Ramos (cell line): ENCODE results near the gene TPM2.

Experiments used
- in situ Hi-C: fragments of 300-500 bp; cut with MboI; formaldehyde crosslinking; loops from one replicate; pipeline ENCODE4 v1.14.3; 2022; ENCODE audit warnings: low sequenced_read_pairs; ENCODE audit not compliant: unreplicated experiment

Gene TPM2

DNA sequence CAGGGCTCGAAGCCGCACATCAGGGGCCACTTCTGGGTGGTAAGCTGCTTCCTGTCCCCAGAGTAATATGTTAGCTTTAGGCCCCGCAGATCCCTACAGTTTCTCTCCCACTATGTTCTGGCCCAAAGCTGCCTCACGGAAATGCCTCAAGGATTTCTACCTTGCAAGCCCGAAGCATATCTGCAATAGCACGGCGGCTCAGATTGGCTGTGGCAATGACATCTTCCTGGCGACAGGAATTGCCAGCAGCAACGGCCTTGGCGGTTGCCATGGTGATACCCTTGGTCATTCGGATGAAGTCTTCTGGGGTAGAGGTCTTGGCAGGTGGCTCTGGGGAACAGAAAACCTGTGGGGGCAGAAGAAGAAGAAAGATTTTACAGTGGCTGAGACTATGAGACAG, 10.3 kb upstream of the TPM2 start:
- in situ Hi-C loops = no loop called here

DNA sequence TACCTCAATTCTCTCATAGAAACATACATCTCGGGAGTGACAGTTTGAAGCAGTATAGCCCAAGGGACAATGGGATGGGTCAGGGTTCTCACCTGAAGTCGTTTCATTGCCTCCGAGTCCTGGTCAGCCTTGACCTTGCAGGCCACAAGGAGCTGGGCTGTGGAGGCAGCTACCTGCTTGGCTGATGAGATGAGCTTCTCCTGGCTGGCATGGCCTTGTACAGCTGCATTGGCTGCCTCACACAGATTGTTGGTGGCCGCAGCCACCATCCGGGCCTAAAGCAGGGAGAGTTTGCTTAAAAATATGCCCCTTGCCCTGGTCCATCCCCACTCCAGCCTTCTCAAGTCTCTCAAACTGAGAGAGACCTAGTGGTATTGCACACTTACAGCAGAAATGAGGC, 8.5 kb upstream of the TPM2 start:
- in situ Hi-C loops = no loop called here

DNA sequence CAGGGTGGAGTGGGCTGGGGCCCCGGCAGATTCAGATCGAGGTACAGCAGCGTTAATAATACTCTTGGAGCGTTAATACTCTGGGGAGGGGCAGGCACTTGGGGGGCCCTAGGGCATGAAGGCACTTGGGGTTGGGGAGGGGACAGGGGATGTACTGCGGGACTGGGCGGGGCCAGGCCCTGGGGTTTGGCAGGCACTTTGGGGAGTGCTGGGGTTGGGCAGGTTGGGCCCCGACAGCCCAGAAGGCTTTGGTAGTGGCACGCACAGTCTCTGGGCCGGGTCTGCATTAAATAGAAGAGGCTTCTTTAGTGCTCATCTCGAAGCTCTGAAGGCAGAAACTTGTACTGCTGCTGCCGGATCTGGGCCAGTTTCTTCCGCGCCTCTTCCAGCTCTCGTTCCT, 7.8 kb upstream of the TPM2 start:
- in situ Hi-C loops = no loop called here

DNA sequence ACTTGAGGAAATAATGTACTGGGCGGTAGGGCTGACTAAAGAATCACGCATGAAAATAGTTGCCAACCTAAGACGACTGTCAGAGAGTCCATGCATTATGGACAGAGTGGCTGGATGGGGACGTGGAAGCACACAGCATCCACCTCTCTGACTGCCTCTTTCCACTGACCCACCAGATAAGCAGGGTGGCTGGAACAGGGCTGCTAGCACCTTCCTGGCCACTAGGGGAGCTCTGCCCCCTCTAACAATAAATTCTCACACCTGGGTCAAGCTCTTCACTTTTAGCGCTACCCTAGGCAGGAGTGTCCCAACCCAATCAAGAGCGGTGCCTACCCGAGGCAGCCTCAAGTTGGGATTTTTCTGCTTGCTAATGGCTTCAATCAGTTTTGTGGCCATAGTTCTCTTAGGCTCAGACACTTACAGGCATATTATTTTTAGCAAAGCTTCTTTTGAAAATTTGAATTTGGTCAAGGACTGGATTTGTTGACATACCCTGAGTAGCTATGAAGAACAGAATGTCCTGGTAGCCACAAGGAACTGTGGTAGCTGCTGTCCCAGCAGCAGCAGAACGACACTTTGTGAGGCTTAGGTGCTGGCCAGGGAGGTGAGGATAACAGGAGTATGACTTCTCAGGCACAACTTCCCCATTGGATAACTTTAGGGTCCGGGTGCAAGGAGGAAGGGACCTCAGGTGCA, 6.9 kb upstream of the TPM2 start:
- in situ Hi-C loops = no loop called here

DNA sequence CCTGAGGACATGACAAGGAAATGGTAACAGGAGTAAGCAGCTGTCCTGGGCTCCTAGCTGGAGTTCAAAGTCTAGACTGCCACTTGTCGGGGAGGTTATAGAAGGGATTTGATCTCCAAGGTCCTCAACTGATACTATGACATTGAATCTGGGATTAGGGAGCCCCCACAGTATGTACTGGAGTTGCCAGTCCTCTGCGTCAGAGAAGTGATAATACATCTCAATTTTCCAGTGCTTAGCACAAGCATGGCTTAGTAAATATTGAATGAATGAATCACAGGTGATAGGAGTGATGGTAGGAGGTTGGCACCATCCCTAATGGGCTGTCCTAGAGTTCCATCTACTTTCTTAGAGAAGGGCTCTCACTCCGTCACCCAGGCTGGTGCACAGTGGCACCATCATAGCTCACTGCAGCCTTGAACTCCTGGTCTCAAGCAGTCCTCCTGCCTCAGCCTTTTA, 6.2 kb upstream of the TPM2 start:
- in situ Hi-C loops = no loop called here

DNA sequence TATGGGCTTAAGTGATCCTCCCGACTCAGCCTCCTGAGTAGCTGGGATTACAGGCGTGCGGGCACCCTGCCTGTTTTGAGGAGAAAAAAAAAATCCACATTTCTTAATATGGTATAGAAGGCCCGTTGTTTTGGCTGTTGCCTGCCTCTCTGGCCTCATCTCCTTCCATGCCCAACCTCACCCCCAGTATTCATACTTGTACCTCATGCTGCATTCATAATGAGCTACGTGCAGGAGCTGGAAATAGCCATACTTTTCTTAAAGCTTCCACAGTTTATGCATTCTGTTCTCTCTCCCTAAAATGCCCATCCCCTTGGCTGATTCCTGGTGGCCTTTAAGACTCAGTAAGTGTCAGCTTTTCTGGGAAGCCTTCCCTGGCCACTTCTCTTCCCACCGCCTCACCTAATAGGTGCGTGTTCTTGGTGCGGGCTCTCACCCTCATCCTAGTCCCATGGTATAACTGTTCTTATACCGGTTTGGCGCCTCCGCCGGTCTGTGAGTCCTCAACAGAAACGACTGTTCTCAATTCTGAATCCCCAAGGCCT, 2.1 kb upstream of the TPM2 start:
- in situ Hi-C loops = no loop called here

DNA sequence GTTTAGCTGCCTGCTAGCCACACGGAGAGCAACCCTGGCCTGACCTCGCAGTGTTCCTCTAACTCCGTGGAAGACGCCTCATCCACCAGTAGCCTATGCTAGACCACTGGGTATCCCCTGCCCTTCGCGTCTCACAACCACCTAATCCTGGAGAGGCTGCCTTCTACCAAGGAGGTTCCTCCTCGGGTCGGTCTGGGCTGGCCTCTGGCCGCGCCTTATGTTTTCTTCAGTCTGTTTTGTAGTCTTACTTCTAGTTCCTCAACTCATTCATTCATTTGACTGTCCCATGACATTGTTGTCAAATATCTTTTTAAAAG, 1.6 kb upstream of the TPM2 start:
- in situ Hi-C loops = no loop called here

DNA sequence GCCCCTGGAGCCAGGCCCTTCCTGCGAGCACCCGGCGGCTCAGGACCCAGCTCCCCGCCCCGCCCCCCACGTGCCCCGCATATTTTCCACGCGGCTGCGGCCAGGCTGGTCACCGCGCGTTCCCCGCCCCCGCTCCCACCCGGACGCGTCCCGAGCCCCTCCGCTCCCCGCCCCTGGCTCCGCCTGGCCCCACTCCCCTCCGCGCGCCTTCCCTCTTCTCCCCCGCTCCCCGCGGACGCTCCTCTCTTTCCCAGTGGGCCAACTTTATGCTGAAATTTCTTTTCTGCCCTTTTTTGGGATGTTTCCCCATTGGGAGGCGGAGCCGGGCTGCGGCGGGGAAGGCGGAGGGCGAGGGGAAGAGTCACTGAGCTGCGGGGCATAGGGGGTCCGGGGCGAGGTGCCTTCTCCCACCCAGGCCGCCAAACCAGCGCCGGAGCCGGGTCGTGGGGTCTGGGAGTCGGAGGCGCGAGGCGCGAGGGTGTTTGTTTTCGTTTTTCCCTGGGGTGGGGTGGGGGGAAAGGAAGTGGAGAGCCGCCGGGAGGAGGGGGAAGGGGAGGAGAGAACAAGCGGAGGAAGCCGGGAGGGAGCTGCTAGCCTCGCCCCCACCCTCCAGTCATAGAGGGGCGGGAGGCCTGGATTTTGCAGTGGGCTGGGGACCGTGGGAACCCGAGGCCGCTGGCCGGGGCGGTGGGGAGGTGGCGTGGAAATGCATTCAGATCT, 1.0 kb upstream of the TPM2 start:
- in situ Hi-C loops = no loop called here

DNA sequence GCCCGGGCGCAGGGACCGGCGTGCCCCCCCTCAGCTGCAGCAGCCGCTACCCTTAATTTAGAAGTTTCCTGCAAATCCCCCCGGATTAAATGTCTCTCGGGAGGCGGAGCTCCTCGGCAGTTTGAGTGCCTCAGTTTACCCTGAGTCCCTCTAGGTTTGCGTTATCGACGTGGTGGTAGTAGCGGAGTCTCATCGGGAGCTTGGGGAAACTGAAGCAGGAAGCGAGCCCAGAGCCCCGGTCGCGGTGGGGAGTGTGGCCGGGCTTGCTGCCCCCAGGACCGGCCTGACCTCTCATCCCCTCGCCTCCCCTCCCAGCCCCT, 529 bp upstream of the TPM2 start:
- in situ Hi-C loops = no loop called here

DNA sequence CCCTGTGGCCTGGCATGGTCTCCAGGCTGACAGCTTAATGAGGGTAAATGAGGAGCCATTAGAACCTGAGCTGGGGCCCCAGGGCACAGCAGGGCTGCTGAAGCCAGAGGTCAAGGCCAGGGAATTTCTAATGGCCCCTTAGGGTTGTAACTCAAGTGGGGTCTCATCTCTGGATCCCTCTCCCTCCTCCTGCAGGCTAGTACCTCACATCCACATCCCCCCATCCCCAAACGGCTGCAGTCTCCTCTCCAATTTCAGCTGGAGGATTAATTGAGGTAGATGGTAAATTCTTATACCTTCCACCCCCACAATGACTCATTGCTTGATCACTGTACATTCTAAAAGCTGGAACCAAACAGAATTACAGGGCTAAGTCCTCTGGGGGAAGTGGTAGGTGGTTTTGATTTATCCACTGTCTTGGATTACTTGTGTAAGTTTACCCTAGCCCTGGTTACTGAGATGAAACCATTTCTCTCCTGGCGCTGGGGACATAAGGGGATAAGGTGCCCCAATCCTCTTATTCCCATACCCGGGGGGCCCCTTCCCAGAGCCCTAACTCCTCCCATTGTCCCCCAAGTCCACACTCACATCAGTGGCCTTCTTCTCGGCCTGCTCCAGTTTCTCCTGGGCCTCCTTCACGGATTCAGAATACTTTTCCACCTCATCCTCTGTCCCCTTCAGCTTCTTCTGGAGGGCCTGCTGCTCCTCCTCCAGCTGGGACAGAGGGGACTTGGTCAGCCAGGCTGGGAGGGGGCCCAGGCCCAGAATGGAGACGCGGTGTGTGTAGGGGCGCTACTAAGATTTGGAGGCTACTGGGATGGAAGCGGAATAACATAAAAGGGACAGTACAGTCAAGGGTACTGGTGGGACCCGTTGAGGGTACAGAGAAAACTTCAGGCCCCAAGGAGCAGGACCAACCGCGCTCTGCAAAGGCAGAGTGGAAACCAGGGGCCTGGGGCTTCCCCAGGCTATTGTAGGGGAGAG, 875 bp downstream of the TPM2 start:
- in situ Hi-C loops = no loop called here

DNA sequence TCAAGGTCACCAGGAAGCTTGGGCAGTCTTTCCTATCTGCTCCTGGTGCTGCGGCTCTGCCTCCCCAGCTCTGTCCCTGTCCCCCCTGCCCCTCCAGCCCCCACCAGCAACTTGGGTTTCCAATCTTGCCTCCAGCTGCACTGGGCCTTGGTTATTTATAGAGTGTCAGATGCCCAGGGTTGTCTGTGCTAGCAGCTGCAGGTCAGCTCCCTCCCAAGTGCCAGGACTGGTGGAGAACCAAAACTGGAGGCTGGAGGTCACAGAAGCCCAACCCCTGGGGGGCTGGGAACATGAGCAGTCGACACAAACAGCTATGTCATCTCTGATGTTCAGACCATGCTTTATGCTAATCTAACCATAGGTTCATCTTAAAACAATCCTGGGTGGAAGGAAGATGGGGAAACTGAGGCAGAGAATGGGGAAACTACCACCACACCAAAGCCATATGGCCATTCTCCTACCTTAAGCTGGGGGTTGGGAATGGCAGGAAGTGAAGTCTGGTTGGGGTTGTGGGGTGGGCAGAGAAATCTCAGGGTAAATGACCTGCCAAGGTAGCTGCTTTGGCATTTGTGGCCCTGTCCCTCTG, 1.7 kb downstream of the TPM2 start:
- in situ Hi-C loops = no loop called here

DNA sequence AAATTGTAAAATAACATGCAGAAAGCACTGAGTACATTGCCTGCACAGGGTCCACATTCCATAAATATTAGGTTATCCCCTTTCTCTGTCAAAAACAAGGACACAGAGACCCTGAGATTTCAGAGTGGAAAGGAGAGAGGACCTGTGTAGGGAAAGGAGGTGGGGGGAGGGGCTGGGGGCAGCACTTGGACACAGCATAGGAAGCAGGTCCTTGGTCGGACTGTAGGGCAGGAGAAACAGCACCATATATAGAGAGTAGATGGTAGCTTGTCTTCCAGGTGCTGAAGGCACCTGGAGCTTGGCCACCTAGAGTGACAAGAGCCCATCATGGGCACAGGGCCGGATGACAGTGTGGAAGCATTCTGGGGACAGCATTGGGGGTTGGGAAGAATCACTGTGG, 2.4 kb downstream of the TPM2 start:
- in situ Hi-C loops = no loop called here

DNA sequence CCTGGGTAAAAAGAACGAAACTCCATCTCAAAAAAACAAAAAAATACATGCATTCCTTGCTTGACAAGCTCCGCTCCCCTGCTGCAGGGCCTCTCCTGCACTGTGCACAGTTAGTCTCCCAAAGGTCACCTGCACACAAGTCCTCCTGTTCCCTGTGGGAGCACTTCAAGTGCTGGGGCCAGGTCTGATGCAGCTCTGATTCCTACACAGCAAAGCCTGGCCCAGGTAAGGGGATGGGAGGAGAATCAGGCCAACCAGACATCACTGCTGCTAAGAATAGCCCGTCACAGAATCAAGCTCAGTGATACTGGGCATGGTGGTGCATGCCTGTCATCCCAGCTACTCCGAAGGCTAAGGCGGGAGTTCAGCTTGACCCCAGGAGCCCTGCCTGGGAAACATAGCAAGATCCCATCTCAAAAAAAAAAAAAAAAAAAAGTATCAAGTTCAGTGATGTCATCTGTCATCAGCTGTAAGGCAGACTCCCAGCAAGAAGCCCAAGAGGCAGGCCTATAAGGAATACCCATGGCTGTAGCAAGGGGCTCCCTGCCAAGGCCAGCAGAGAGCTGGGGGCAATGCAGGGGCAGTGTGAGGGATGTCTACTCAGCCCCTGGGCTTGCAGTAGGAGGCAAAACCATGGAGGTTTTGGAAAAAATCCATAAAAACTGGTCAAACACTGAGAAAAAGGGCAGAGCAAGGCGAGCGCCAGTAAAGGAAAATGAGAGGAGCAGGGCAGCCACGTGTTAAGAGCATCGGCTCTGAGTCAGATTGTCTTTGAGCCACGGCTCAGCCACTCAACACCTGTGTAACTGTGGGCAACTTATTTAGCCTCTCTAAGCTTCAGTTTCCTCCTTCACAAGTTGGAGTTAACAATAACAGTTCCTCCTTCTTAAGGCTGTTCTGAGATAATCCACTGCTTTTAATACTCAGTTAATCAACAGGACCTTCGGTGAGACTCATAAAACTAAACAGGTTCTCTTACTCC, 3.2 kb downstream of the TPM2 start:
- in situ Hi-C loops = no loop called here

DNA sequence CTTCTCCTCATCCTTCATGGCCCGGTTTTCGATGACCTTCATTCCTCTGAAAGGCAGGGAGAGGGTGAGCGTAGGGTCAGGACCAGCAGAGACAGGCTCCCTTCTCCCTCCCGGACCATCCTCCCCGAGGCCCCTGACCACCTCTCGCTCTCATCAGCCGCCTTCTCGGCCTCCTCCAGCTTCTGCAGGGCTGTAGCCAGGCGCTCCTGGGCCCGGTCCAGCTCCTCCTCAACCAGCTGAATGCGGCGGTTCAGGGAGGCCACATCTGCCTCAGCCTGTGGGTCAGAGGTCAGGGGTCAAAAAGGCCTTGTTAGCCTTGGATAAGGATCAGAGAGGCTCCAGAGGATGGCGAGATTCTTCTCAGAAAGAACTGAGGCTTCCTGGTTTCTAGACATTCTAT, 4.2 kb downstream of the TPM2 start:
- in situ Hi-C loops = no loop called here

DNA sequence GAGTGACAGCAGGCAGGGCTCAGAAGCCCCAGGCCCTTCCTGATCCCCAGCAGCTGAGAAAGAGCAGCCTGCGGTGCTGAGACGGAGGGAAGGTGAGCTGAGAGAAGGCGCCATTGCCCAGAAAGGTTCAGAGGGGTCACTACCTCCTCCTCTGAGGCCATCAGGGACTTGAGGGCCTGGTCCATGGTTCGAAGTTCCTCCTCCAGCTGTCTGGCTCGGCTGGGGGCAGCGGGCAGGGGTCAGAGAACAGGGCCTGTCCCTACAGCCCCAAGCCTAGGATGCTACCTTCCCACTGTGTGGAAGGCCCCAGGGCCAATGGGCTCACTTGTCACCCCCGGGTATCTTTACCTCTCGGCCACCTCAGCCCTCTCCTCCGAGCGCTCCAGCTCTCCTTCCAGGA, 4.8 kb downstream of the TPM2 start:
- in situ Hi-C loops = no loop called here

DNA sequence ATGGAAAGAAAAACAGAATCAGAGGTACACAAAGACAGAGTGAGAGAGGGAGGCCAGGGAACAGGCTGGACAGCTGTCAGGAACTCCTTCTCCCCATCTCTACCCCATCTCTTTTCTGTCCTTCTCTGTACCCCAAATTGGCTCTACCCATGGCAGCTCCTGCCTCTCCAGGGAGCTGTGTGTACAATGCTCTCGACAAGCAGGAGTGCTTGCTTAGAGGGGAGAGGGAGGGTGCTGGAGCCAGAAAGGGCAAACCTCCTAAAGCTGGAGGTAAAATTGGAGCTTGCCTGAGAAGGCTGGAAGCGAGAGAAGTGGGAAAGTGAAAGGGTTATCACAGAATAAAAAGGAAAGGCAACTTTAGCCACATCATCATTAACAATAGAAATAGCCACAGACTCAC, 6.4 kb downstream of the TPM2 start:
- in situ Hi-C loops = no loop called here

DNA sequence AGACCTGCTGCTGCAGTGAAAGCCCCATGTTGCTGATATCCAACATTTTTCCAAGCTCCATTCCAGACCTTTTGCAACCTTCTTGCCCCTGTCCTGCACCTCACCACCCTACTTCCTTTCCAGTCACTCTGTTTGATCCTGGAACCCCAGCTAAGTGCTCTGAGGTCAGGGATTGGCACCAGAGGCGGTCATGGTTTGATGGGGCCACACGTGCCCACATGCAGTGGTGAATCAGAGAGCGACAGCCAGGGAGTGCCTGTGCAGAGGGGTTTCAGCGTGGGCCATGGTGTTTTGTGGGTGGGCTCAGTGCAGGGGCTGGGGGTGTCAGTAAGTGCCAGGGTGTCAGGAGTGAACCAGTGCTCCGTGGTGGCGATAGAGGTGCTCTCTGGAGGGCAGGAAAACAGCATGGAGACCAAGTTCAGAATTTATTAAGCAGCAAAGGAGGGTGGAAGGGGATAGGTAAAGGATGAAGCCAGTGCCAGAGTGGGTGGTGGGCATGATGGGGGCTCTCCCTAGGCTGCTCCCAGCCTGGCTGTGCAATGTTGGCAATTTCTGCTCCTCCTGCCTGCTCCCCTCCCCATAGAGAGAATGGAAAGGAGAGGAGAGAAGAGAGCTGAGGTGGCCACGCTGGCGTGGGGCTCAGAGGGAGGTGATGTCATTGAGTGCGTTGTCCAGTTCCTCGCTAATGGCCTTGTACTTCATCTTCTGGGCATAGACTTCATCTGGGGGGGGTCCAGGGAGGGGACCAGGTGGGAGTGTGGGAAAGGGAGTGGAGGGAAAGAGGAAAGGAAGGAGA, 7.0 kb downstream of the TPM2 start:
- in situ Hi-C loops = no loop called here

DNA sequence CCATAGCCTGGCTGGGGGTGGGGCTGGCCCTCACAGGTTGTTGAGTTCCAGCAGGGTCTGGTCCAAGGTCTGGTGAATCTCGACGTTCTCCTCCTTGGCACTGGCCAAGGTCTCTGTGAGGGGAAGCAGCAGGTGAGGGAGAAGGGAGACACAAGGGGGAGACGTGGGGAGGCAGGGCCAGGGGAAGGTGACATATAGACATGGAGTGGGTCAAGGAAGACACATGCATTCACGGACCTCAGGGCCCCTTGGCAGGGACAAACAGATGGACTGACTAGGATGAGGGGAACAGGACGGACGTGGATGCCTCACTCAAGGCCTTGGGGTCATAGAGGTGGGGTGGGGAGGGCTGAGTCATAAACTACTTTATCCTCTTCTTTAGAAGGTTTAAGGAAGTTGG, 7.7 kb downstream of the TPM2 start:
- in situ Hi-C loops = no loop called here
